ENCODE results near the gene DGKB.
"Not testable (repeated sequence)": the region's sequence is repeated elsewhere in the genome, so short reads cannot be mapped to it uniquely, and the experiment has no call there.

Gene DGKB

GRCh38 chr7:14583518-14583917 lies 319.0 kb downstream of the DGKB start:
- DNase-seq (ENCODE audit: low spot score), result no peak

- DNase-seq (ENCODE audit: low spot score), result no peak
These were observed 320.5 kb downstream of the DGKB start for GRCh38 chr7:14582010-14582409.

- no peak for DNase-seq (ENCODE audit: low spot score)
These were observed 322.6 kb downstream of the DGKB start for GRCh38 chr7:14579971-14580370.

GRCh38 chr7:14576578-14576977 lies 326.0 kb downstream of the DGKB start:
- DNase-seq (ENCODE audit: low spot score), result no peak

GRCh38 chr7:14570750-14571607 lies 331.6 kb downstream of the DGKB start:
- DNase-seq (ENCODE audit: low spot score), result no peak

- no peak for DNase-seq (ENCODE audit: low spot score)
These were observed 350.5 kb downstream of the DGKB start for GRCh38 chr7:14552060-14552459.

GRCh38 chr7:14551310-14551709 lies 351.2 kb downstream of the DGKB start:
- no peak for DNase-seq (ENCODE audit: low spot score)

GRCh38 chr7:14542624-14543023 lies 359.9 kb downstream of the DGKB start:
- DNase-seq (ENCODE audit: low spot score), result no peak

- DNase-seq (ENCODE audit: low spot score), result no peak
These were observed 381.4 kb downstream of the DGKB start for GRCh38 chr7:14521183-14521582.

- DNase-seq (ENCODE audit: low spot score), result no peak
These were observed 392.3 kb downstream of the DGKB start for GRCh38 chr7:14510268-14510667.

GRCh38 chr7:14507617-14508016 lies 394.9 kb downstream of the DGKB start:
- peak; percentile 47 for DNase-seq (ENCODE audit: low spot score)

- no peak for DNase-seq (ENCODE audit: low spot score)
These were observed 396.6 kb downstream of the DGKB start for GRCh38 chr7:14505906-14506305.

- no peak for DNase-seq (ENCODE audit: low spot score)
These were observed 398.4 kb downstream of the DGKB start for GRCh38 chr7:14504134-14504533.

GRCh38 chr7:14503623-14504022 lies 398.9 kb downstream of the DGKB start:
- no peak for DNase-seq (ENCODE audit: low spot score)

- DNase-seq (ENCODE audit: low spot score), result no peak
These were observed 401.1 kb downstream of the DGKB start for GRCh38 chr7:14501436-14501835.

GRCh38 chr7:14497390-14497789 lies 405.2 kb downstream of the DGKB start:
- DNase-seq (ENCODE audit: low spot score), result no peak

GRCh38 chr7:14495633-14496032 lies 406.9 kb downstream of the DGKB start:
- no peak for DNase-seq (ENCODE audit: low spot score)

- DNase-seq (ENCODE audit: low spot score), result no peak
These were observed 414.7 kb downstream of the DGKB start for GRCh38 chr7:14487701-14488395.

- no peak for DNase-seq (ENCODE audit: low spot score)
These were observed 418.9 kb downstream of the DGKB start for GRCh38 chr7:14483663-14484062.

- no peak for DNase-seq (ENCODE audit: low spot score)
These were observed 422.3 kb downstream of the DGKB start for GRCh38 chr7:14480281-14480680.

GRCh38 chr7:14478834-14479510 lies 423.6 kb downstream of the DGKB start:
- DNase-seq (ENCODE audit: low spot score), result no peak

- not testable (repeated sequence) for DNase-seq (ENCODE audit: low spot score)
These were observed 440.8 kb downstream of the DGKB start for GRCh38 chr7:14461716-14462115.

GRCh38 chr7:14458846-14459245 lies 443.7 kb downstream of the DGKB start:
- DNase-seq (ENCODE audit: low spot score), result not testable (repeated sequence)
